OCI-LY1 (cell line): ENCODE data around the gene FOXL3.

Experiments
- CTCF ChIP-seq: fragments of 200-600 bp; sonication (generic), shearing (Covaris generic); IDR thresholded peaks from 2 replicates; pipeline ENCODE4 v1.5.1; 2017; ENCODE audit warnings: mild to moderate bottlenecking, antibody characterized with exemption, low read length, moderate library complexity, mixed read lengths
- EZH2 ChIP-seq: fragments of 200-600 bp; sonication (generic), shearing (Covaris generic); IDR thresholded peaks from 2 replicates; pipeline ENCODE4 v1.8.0; 2017; ENCODE audit warnings: borderline replicate concordance, mixed run types, mild to moderate bottlenecking, antibody characterized with exemption, low read length, moderate library complexity, mixed read lengths

- TF ChIP-seq CTCF = no peak
- no peak for TF ChIP-seq EZH2
Measured at GRCh38 chr7:333393-333764, 43.4 kb downstream of the FOXL3 start.
